Measurements from ENCODE around the gene RPS6KA5. TPM values are rescaled to one million over a fixed set of nuclear protein-coding genes. Genes with fewer than 3 reads are reported as not detected.
"Not testable (repeated sequence)": the region's sequence is repeated elsewhere in the genome, so short reads cannot be mapped to it uniquely, and the experiment has no call there.

The RPS6KA5 gene
- polyA plus RNA-seq, 2 donors = 0.83 to 2.3 TPM

DNA sequence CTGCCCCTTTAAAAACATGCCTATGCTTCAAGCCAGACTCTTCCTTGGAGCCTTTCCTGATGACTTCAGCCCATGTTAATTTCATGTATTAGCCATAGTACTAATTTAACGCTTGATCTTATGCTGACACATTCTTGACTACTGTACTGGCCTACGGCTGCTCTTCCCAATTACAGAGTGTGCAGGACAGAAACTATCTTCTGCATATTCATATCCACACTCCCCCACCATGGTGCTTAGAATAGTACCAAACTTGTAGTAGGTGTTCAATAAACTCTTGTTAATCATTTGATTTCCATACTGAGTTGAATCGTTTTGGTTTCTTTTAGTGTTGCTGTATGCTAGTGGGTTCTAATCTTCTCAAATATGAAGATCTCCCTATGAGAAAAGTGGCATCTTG, 31.6 kb upstream of the RPS6KA5 start:
- Histone ChIP-seq H3K4me1 (ENCODE audit: control insufficient read depth in 2 of 2, insufficient read depth in 2 of 2, low read length in 1 of 2) (peaks cover 2 to 3% of the 10 kb centered on the region in 2 donors), H3K9me3 (ENCODE audit: control insufficient read depth in 2 of 2, insufficient read depth in 1 of 2, low read depth in 1 of 2, low read length in 1 of 2) (no peaks in the 10 kb centered on the region), H3K27me3 (ENCODE audit: control insufficient read depth in 1 of 2, insufficient read depth in 2 of 2, low read length in 2 of 2) (no peaks in the 10 kb centered on the region), H3K27ac (ENCODE audit: low read depth in 2 of 2, low read length in 1 of 2) (no peak overlapping the region), H3K4me3 (ENCODE audit: low read depth in 1 of 2, low read length in 2 of 2) (no peak overlapping the region), H3K36me3 (ENCODE audit: control insufficient read depth in 2 of 2, insufficient read depth in 2 of 2, low read length in 1 of 2) (no peaks in the 10 kb centered on the region)
- 79 to 86% methylated on average over 3 of the region's 3 CpGs for WGBS, 2 donors

DNA sequence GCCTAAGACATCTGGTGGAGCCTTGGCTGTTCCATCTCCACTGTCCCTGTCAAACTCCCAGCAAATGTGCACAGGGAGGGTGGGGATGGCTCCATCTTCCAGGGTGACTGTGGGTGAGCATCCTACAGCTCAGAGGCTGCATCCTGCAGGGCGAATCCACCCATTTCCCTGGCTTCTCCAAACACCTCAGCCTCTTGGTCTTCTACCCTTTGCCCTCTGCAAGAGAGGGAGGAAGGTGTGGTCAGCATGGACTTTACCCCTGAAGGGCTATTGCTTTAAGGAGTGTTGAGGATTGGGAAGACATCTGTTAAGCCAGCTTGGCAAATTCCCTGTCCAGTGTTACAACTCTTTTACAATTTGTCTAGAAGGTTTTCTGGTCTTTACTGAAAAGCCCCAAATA, 30.3 kb upstream of the RPS6KA5 start:
- Histone ChIP-seq H3K4me3 (ENCODE audit: low read depth in 1 of 2, low read length in 2 of 2) (no peak overlapping the region), H3K27me3 (ENCODE audit: control insufficient read depth in 1 of 2, insufficient read depth in 2 of 2, low read length in 2 of 2) (no peaks in the 10 kb centered on the region), H3K27ac (ENCODE audit: low read depth in 2 of 2, low read length in 1 of 2) (no peak overlapping the region), H3K9me3 (ENCODE audit: control insufficient read depth in 2 of 2, insufficient read depth in 1 of 2, low read depth in 1 of 2, low read length in 1 of 2) (no peaks in the 10 kb centered on the region), H3K4me1 (ENCODE audit: control insufficient read depth in 2 of 2, insufficient read depth in 2 of 2, low read length in 1 of 2) (peaks cover 2 to 6% of the 10 kb centered on the region in 2 donors), H3K36me3 (ENCODE audit: control insufficient read depth in 2 of 2, insufficient read depth in 2 of 2, low read length in 1 of 2) (no peaks in the 10 kb centered on the region)
- 83 to 92% methylated on average over 1 of the region's 1 CpG for WGBS, 2 donors

DNA sequence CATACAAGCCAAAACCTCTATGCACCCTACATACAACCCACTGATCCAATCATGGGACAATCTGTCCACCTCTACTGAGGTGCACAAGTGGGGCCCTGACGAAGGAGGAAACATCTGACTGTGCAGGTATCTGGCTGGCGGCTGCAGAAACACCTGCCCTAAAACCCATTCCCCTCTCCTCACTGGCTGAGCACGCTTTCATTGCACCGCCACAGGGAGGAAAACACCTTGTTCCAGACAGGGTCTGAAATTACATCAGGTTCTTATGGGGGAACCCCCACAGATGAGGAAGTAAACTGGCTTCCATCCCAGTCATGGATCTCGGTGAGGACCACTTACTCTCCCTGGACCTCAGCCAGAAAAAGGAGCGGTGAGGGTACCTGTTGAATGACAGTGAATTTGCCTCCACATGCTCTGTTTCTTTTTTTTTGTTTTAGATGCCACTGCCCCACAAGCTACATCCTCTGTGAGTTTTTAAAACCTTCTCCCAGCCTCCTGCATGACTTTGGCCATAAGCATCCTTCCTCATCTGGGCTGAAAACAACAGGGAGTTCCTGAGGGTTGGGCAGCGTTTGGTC, 29.6 kb upstream of the RPS6KA5 start:
- no peaks in the 10 kb centered on the region for H3K36me3 ChIP-seq (ENCODE audit: control insufficient read depth in 2 of 2, insufficient read depth in 2 of 2, low read length in 1 of 2)
- H3K27ac ChIP-seq (ENCODE audit: low read depth in 2 of 2, low read length in 1 of 2) = no peak overlapping the region
- no peaks in the 10 kb centered on the region for H3K27me3 ChIP-seq (ENCODE audit: control insufficient read depth in 1 of 2, insufficient read depth in 2 of 2, low read length in 2 of 2)
- H3K9me3 ChIP-seq (ENCODE audit: control insufficient read depth in 2 of 2, insufficient read depth in 1 of 2, low read depth in 1 of 2, low read length in 1 of 2) = no peaks in the 10 kb centered on the region
- peaks cover 2 to 6% of the 10 kb centered on the region in 2 donors for H3K4me1 ChIP-seq (ENCODE audit: control insufficient read depth in 2 of 2, insufficient read depth in 2 of 2, low read length in 1 of 2)
- WGBS, 2 donors = 85 to 87% methylated on average over 7 of the region's 7 CpGs
- H3K4me3 ChIP-seq (ENCODE audit: low read depth in 1 of 2, low read length in 2 of 2) = no peak overlapping the region

DNA sequence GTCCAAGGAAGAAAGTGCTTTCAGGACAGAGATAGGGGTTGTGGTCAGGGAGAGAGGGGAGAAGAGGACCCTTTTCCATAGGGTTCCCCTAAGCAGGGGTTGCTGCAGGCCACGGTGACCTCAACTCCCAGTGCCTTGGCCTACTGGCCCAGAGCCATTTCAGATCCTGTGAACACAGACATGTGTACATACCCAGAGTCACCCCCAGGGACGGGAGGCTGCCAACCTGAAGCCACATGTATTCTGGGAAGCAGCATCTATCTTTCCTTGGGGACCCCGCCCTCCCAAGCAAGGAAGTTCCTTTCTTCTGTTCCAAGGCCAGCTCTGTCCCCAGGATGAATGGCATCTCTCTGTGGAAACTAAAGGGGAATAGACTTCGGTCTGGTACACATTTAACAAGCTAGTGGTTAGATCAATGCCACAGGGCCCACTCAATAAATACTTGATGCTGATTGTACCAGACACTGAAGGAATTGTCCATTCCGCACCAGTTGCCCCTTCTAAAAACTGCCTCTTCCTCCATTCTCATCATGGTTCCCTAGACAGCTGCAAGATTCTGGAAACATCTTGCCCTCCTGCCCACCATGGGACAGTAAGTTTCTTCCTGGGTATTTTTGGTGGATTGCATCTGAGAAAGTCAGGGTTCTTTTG, 28.3 kb upstream of the RPS6KA5 start:
- Histone ChIP-seq H3K9me3 (ENCODE audit: control insufficient read depth in 2 of 2, insufficient read depth in 1 of 2, low read depth in 1 of 2, low read length in 1 of 2) (no peaks in the 10 kb centered on the region), H3K36me3 (ENCODE audit: control insufficient read depth in 2 of 2, insufficient read depth in 2 of 2, low read length in 1 of 2) (no peaks in the 10 kb centered on the region), H3K4me3 (ENCODE audit: low read depth in 1 of 2, low read length in 2 of 2) (no peak overlapping the region), H3K27ac (ENCODE audit: low read depth in 2 of 2, low read length in 1 of 2) (no peak overlapping the region), H3K4me1 (ENCODE audit: control insufficient read depth in 2 of 2, insufficient read depth in 2 of 2, low read length in 1 of 2) (peaks cover 2 to 6% of the 10 kb centered on the region in 2 donors), H3K27me3 (ENCODE audit: control insufficient read depth in 1 of 2, insufficient read depth in 2 of 2, low read length in 2 of 2) (no peaks in the 10 kb centered on the region)
- 76 to 86% methylated on average over 5 of the region's 5 CpGs for WGBS, 2 donors

- H3K36me3 ChIP-seq (ENCODE audit: control insufficient read depth in 2 of 2, insufficient read depth in 2 of 2, low read length in 1 of 2); H3K9me3 ChIP-seq (ENCODE audit: control insufficient read depth in 2 of 2, insufficient read depth in 1 of 2, low read depth in 1 of 2, low read length in 1 of 2); H3K4me1 ChIP-seq (ENCODE audit: control insufficient read depth in 2 of 2, insufficient read depth in 2 of 2, low read length in 1 of 2); H3K4me3 ChIP-seq (ENCODE audit: low read depth in 1 of 2, low read length in 2 of 2); H3K27me3 ChIP-seq (ENCODE audit: control insufficient read depth in 1 of 2, insufficient read depth in 2 of 2, low read length in 2 of 2): not testable (repeated sequence)
- 45% methylated on average over 5 of the region's 5 CpGs for WGBS, 2 donors
- H3K27ac ChIP-seq (ENCODE audit: low read depth in 2 of 2, low read length in 1 of 2) = peak overlapping the region; percentile 54 to 65
These were observed 27.0 kb upstream of the RPS6KA5 start for GRCh38 chr14:91087470-91087869.

DNA sequence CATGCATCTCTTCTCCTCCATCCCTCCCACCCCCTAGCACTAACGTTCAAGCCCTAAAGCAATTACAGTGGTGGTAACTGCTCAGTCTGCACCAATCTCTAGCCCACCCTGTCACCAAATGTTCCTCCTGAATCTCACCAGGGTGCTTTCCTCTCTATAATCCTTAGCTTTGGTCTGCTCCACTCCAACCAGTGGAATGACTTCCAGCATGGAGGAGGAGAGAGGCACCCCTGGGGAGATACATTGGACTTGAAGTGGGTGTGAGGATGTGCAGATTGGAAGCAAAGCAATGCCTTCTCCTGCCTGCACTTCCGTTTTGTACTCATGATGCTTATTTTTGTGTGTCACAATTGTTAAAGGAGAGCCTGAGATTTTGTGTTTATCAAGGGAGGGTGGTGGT, 24.1 kb upstream of the RPS6KA5 start:
- Histone ChIP-seq H3K9me3 (ENCODE audit: control insufficient read depth in 2 of 2, insufficient read depth in 1 of 2, low read depth in 1 of 2, low read length in 1 of 2) (no peaks in the 10 kb centered on the region), H3K4me3 (ENCODE audit: low read depth in 1 of 2, low read length in 2 of 2) (no peak overlapping the region), H3K27ac (ENCODE audit: low read depth in 2 of 2, low read length in 1 of 2) (no peak overlapping the region), H3K36me3 (ENCODE audit: control insufficient read depth in 2 of 2, insufficient read depth in 2 of 2, low read length in 1 of 2) (no peaks in the 10 kb centered on the region), H3K4me1 (ENCODE audit: control insufficient read depth in 2 of 2, insufficient read depth in 2 of 2, low read length in 1 of 2) (peaks cover 2 to 6% of the 10 kb centered on the region in 2 donors), H3K27me3 (ENCODE audit: control insufficient read depth in 1 of 2, insufficient read depth in 2 of 2, low read length in 2 of 2) (no peaks in the 10 kb centered on the region)
- WGBS, 2 donors = 68 to 77% methylated on average over 2 of the region's 2 CpGs

DNA sequence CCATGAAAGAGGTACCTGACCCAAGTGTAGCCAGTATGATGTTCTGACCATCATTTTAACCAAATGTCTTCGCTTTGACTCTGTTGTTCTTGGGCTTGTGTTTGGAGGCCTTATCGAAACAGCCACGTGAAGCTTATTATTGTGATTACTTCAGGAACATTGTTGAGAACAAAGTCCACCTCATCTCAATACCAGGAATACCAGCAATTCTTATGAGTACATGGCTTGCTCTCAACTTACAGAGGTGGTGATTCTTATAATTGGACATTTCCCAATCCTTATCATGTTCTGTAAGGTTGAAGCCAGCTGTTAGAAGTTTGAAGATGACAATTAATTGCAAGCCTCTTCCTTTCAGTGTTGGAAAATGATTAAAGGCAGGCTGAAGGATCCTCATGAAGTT, 21.8 kb upstream of the RPS6KA5 start:
- H3K4me1 ChIP-seq (ENCODE audit: control insufficient read depth in 2 of 2, insufficient read depth in 2 of 2, low read length in 1 of 2) = peaks cover 0 to 3% of the 10 kb centered on the region in 2 donors
- no peaks in the 10 kb centered on the region for H3K36me3 ChIP-seq (ENCODE audit: control insufficient read depth in 2 of 2, insufficient read depth in 2 of 2, low read length in 1 of 2)
- WGBS, 2 donors = 87 to 95% methylated on average over 3 of the region's 3 CpGs
- H3K4me3 ChIP-seq (ENCODE audit: low read depth in 1 of 2, low read length in 2 of 2) = no peak overlapping the region
- H3K27me3 ChIP-seq (ENCODE audit: control insufficient read depth in 1 of 2, insufficient read depth in 2 of 2, low read length in 2 of 2) = no peaks in the 10 kb centered on the region
- no peaks in the 10 kb centered on the region for H3K9me3 ChIP-seq (ENCODE audit: control insufficient read depth in 2 of 2, insufficient read depth in 1 of 2, low read depth in 1 of 2, low read length in 1 of 2)
- no peak overlapping the region for H3K27ac ChIP-seq (ENCODE audit: low read depth in 2 of 2, low read length in 1 of 2)

- Histone ChIP-seq H3K4me3 (ENCODE audit: low read depth in 1 of 2, low read length in 2 of 2) (no peak overlapping the region), H3K4me1 (ENCODE audit: control insufficient read depth in 2 of 2, insufficient read depth in 2 of 2, low read length in 1 of 2) (no peaks in the 10 kb centered on the region), H3K9me3 (ENCODE audit: control insufficient read depth in 2 of 2, insufficient read depth in 1 of 2, low read depth in 1 of 2, low read length in 1 of 2) (no peaks in the 10 kb centered on the region), H3K27me3 (ENCODE audit: control insufficient read depth in 1 of 2, insufficient read depth in 2 of 2, low read length in 2 of 2) (no peaks in the 10 kb centered on the region), H3K36me3 (ENCODE audit: control insufficient read depth in 2 of 2, insufficient read depth in 2 of 2, low read length in 1 of 2) (no peaks in the 10 kb centered on the region), H3K27ac (ENCODE audit: low read depth in 2 of 2, low read length in 1 of 2) (no peak overlapping the region)
- 91 to 96% methylated on average over 6 of the region's 6 CpGs for WGBS, 2 donors
These were observed 19.6 kb upstream of the RPS6KA5 start for GRCh38 chr14:91080071-91080470.

- Histone ChIP-seq H3K9me3 (ENCODE audit: control insufficient read depth in 2 of 2, insufficient read depth in 1 of 2, low read depth in 1 of 2, low read length in 1 of 2) (no peaks in the 10 kb centered on the region), H3K36me3 (ENCODE audit: control insufficient read depth in 2 of 2, insufficient read depth in 2 of 2, low read length in 1 of 2) (no peaks in the 10 kb centered on the region), H3K27me3 (ENCODE audit: control insufficient read depth in 1 of 2, insufficient read depth in 2 of 2, low read length in 2 of 2) (no peaks in the 10 kb centered on the region), H3K4me3 (ENCODE audit: low read depth in 1 of 2, low read length in 2 of 2) (no peak overlapping the region), H3K4me1 (ENCODE audit: control insufficient read depth in 2 of 2, insufficient read depth in 2 of 2, low read length in 1 of 2) (no peaks in the 10 kb centered on the region), H3K27ac (ENCODE audit: low read depth in 2 of 2, low read length in 1 of 2) (no peak overlapping the region)
- WGBS, 2 donors = 83 to 87% methylated on average over 9 of the region's 9 CpGs
These were observed 17.8 kb upstream of the RPS6KA5 start for GRCh38 chr14:91078095-91078737.

GRCh38 chr14:91075553-91075952, 15.1 kb upstream of the RPS6KA5 start:
- H3K36me3 ChIP-seq (ENCODE audit: control insufficient read depth in 2 of 2, insufficient read depth in 2 of 2, low read length in 1 of 2) = no peaks in the 10 kb centered on the region
- H3K9me3 ChIP-seq (ENCODE audit: control insufficient read depth in 2 of 2, insufficient read depth in 1 of 2, low read depth in 1 of 2, low read length in 1 of 2) = no peaks in the 10 kb centered on the region
- H3K27ac ChIP-seq (ENCODE audit: low read depth in 2 of 2, low read length in 1 of 2) = no peak overlapping the region
- H3K27me3 ChIP-seq (ENCODE audit: control insufficient read depth in 1 of 2, insufficient read depth in 2 of 2, low read length in 2 of 2) = no peaks in the 10 kb centered on the region
- H3K4me1 ChIP-seq (ENCODE audit: control insufficient read depth in 2 of 2, insufficient read depth in 2 of 2, low read length in 1 of 2) = no peaks in the 10 kb centered on the region
- no peak overlapping the region for H3K4me3 ChIP-seq (ENCODE audit: low read depth in 1 of 2, low read length in 2 of 2)
- 92 to 93% methylated on average over 5 of the region's 5 CpGs for WGBS, 2 donors
